Inflammatory macrophage (primary cell): ENCODE results near the gene SUSD5.
"Not testable (repeated sequence)": the region's sequence is repeated elsewhere in the genome, so short reads cannot be mapped to it uniquely, and the experiment has no call there.

ENCODE experiments used
- DNase-seq, 2 donors: peaks; one replicate each; pipeline ENCODE4 v3.0.0-alpha.2; 2020 to 2022

The SUSD5 gene

DNA sequence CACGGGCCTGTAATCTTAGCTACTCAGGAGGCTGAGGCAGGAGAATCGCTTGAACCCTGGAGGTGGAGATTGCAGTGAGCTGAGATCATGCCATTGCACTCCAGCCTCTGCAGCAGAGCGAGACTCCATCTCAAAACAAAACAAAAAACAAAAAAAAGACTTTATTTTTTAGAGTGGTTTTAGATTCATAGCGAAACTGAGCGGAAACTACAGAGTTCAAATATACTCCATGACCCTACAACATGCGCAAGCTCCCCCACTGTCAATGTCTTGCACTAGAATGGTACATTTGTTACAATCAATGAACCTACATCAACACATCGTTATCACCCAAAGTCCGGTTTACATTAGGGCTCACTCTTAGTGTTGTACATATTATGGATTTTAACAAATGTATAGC, 107.0 kb downstream of the SUSD5 start:
- no peak for DNase-seq

DNA sequence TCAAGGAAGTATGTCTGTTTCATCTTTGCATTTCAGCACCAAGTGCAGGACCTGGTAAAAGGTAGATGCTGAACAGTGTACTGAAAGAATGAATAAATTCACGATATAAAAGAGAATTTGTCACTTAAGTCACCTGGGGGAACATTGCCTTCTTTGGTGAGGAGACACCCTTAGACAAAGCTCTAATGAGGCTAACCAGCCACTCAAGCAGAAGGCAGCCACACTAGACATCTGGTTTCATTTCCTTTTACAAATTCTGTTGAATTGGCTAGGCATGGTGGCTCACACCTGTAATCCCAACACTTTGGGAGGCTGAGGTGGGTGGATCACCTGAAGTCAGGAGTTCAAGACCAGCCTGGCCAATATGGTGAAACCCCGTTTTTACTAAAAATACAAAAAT, 111.8 kb downstream of the SUSD5 start:
- not testable (repeated sequence) for DNase-seq

DNA sequence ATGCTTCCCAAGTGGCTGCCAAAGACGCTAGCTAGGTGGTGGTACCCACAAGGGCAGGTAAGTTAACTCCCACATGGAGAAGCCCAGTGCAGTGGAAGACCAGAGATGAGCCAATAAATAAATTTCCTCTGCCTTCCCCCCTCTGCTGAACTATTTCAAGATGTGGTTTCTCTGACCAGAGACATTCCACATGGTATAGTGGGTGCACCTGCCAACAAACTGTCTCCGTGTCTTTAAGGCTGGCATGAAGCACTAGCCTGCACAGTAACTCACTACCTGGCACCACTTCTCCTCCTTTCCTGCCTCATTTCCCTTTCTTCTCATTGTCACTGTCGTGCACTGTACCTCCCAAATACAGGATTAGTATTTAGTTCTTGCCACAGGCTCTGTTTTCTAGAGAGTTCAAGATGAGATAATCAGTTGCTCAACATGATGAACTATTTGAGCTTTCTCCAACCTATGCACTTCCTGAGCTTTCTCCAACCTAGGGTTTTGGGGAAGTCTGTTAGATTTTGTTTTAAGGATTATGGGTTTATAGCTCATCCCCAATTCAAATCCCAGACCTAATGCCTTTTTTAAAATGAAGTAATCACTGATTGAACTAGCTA, 113.2 kb downstream of the SUSD5 start:
- DNase-seq: peak; percentile 40 to 53

DNA sequence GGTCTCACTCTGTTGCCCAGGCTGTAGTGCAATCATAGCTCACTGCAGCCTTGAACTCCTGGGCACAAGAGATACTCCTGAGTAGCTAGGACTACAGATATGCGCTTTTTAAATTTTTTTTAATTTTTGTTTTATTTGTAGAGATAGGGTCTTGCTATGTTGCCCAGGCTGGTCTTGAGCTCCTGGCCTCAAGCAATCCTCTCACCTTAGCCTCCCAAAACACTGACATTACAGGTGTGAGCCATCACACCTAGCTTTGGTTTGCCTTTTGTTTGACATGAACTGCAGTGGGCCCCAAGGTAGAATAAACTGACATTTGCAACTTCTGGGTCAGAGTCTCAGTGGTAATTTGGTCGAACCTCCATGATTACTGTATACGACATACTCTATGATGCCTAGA, 113.8 kb downstream of the SUSD5 start:
- DNase-seq: no peak

DNA sequence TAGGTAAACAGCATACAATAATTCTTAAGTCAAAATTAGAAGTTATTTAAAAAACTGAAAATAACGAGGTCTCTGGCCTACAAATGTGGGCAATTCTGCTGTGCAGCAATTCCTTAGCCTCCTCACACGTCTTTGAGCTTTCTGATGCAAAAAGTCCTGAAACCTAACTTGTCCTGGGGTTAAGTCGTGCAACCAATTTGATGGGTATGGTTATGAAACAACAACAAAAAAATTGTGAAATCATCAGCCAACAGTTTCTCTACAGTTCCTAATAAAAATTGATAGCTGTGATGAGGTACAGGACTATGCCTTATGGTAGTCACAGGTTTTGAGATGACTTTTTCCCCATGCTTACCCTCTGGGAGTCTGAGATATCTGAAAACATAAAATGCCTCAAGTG, 115.1 kb downstream of the SUSD5 start:
- DNase-seq: peak in 1 of 2 donors; percentile 43

DNA sequence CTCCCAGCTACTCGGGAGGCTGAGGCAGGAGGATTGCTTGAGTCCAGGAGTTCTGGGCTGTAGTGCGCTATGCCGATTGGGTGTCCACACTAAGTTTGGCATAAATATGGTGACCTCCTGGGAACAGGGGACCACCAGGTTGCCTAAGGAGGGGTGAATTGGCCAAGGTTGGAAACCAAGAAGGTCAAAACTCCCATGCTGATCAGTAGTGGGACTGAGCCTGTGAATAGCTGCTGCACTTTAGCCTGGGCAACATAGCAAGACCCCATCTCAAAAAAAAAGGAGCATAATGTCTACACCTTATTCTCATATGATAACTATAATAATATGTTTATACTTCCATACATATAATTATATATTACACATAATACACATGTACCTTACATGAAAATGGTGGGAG, 115.6 kb downstream of the SUSD5 start:
- DNase-seq: no peak

DNA sequence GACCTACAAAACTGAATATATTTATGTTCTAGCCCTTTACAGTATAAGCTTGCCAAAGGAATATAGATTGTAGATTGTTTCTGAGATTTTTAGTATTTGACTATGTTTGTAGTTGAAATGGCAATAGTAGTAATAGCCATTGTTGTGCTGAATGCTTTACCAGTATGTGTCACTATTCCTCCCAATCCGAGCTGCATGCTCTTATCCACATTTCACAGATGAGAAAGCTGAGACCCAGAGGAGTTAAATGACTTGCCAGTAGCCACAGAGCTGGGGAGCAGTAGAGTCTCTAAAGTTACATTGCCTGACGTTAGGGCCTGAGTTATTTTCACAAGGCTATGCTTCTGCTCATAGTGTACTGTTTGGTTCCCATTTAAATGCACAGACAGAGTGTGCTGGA, 118.4 kb downstream of the SUSD5 start:
- no peak for DNase-seq
